ENCODE measurements around the gene RGS7.

RGS7 gene

GRCh38 chr1:241212628-241213027 lies 144.4 kb downstream of the RGS7 start:
- H3K36me3 ChIP-seq (replicated peaks; ENCODE audit: low read depth, low read length): no peaks in the 10 kb centered on the region
- H3K27ac ChIP-seq (ENCODE audit: low read length): no peak overlapping the region
- 0 out of 2 replicates have a peak, but pooled peaks cover 3% of the 10 kb centered on the region for H3K27me3 ChIP-seq (ENCODE audit: low read depth, low read length)
- H3K4me2 ChIP-seq (ENCODE audit: low read length): no peak overlapping the region
- no peaks in the 10 kb centered on the region for H4K20me1 ChIP-seq (ENCODE audit: insufficient read depth, low read length)
- H3K79me2 ChIP-seq (ENCODE audit: low read length): no peaks in the 10 kb centered on the region
- no peak overlapping the region for H3K4me3 ChIP-seq (ENCODE audit: low read length)
- no peak overlapping the region for H2AFZ ChIP-seq (ENCODE audit: low read depth, low read length)
- H3K9ac ChIP-seq (ENCODE audit: low read length): no peak overlapping the region
- no peak for TF ChIP-seq EZH2phosphoT487 (IDR thresholded peaks at IDR 0.05; ENCODE audit: low read depth)
- TF ChIP-seq, protein P1, sequence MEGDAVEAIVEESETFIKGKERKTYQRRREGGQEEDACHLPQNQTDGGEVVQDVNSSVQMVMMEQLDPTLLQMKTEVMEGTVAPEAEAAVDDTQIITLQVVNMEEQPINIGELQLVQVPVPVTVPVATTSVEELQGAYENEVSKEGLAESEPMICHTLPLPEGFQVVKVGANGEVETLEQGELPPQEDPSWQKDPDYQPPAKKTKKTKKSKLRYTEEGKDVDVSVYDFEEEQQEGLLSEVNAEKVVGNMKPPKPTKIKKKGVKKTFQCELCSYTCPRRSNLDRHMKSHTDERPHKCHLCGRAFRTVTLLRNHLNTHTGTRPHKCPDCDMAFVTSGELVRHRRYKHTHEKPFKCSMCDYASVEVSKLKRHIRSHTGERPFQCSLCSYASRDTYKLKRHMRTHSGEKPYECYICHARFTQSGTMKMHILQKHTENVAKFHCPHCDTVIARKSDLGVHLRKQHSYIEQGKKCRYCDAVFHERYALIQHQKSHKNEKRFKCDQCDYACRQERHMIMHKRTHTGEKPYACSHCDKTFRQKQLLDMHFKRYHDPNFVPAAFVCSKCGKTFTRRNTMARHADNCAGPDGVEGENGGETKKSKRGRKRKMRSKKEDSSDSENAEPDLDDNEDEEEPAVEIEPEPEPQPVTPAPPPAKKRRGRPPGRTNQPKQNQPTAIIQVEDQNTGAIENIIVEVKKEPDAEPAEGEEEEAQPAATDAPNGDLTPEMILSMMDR (IDR thresholded peaks at IDR 0.05; ENCODE audit: low read depth, low read length): no peak
- no peaks in the 10 kb centered on the region for H3K4me1 ChIP-seq (ENCODE audit: low read length)
- H3K9me3 ChIP-seq (ENCODE audit: insufficient read depth, low read length): no peaks in the 10 kb centered on the region

DNA sequence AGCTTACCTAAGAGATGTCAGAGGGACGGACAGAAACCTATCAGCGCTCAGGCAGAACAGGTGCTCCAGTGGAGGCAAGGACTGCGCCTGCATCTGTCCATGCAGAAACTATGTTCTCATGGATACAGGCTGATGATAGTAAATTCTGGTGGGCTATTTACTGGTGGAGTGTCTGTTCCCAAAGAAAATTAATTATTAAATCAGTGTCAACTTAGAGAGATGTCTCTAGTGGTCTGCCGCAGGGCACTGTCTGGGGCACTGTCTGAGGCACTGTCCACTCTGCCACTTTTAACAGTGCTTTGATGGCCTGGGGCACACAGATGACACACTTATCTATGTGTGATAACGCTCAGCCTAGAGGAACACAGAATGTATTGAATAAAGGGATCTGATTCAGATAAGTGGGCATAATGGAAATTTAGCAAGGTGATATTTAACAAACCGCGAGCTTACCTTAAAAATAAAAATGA lies 148.1 kb downstream of the RGS7 start:
- no peaks in the 10 kb centered on the region for H3K36me3 ChIP-seq (replicated peaks; ENCODE audit: low read depth, low read length)
- H3K27ac ChIP-seq (ENCODE audit: low read length): no peak overlapping the region
- no peaks in the 10 kb centered on the region; the same call in 1 of the 2 replicates for H3K4me1 ChIP-seq (ENCODE audit: low read length)
- 0 out of 2 replicates have a peak, but pooled peaks cover 5% of the 10 kb centered on the region for H3K27me3 ChIP-seq (ENCODE audit: low read depth, low read length)
- H2AFZ ChIP-seq (ENCODE audit: low read depth, low read length): no peak overlapping the region
- H3K9ac ChIP-seq (ENCODE audit: low read length): no peak overlapping the region
- H4K20me1 ChIP-seq (ENCODE audit: insufficient read depth, low read length): no peaks in the 10 kb centered on the region
- H3K4me3 ChIP-seq (ENCODE audit: low read length): no peak overlapping the region
- TF ChIP-seq, protein P1 (IDR thresholded peaks at IDR 0.05; ENCODE audit: low read depth, low read length): no peak
- TF ChIP-seq EZH2phosphoT487 (IDR thresholded peaks at IDR 0.05; ENCODE audit: low read depth): no peak
- H3K9me3 ChIP-seq (ENCODE audit: insufficient read depth, low read length): no peaks in the 10 kb centered on the region
- no peaks in the 10 kb centered on the region for H3K79me2 ChIP-seq (ENCODE audit: low read length)
- H3K4me2 ChIP-seq (ENCODE audit: low read length): no peak overlapping the region

DNA sequence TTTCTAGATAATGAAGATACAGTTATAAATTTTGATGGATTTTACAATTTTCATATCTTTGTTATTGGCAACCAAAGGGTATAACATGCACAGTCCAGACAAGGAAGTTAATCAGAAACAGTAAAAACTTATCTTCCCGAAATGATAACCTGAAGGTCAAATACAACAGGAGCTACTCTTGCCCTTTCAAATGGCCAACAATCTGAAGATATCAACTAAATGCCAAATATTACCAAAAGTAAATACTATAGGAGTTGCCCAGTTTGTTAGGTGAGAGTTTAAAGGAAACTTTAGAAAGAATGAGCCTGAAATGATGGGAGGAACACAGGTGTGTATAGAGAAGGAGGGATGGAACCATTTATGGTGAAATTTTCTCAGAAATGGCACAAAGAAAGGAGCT lies 153.2 kb downstream of the RGS7 start:
- Histone ChIP-seq H3K36me3 (replicated peaks; ENCODE audit: low read depth, low read length) (no peaks in the 10 kb centered on the region), H3K27ac (ENCODE audit: low read length) (no peak overlapping the region), H3K4me2 (ENCODE audit: low read length) (no peak overlapping the region), H3K9ac (ENCODE audit: low read length) (no peak overlapping the region), H2AFZ (ENCODE audit: low read depth, low read length) (no peak overlapping the region), H3K9me3 (ENCODE audit: insufficient read depth, low read length) (no peaks in the 10 kb centered on the region), H3K79me2 (ENCODE audit: low read length) (no peaks in the 10 kb centered on the region), H3K27me3 (ENCODE audit: low read depth, low read length) (0 out of 2 replicates have a peak, but pooled peaks cover 7% of the 10 kb centered on the region), H3K4me3 (ENCODE audit: low read length) (no peak overlapping the region), H3K4me1 (ENCODE audit: low read length) (no peaks in the 10 kb centered on the region; the same call in 1 of the 2 replicates), H4K20me1 (ENCODE audit: insufficient read depth, low read length) (no peaks in the 10 kb centered on the region)
- TF ChIP-seq, protein P1 (IDR thresholded peaks at IDR 0.05; ENCODE audit: low read depth, low read length): no peak
- TF ChIP-seq EZH2phosphoT487 (IDR thresholded peaks at IDR 0.05; ENCODE audit: low read depth): no peak

DNA sequence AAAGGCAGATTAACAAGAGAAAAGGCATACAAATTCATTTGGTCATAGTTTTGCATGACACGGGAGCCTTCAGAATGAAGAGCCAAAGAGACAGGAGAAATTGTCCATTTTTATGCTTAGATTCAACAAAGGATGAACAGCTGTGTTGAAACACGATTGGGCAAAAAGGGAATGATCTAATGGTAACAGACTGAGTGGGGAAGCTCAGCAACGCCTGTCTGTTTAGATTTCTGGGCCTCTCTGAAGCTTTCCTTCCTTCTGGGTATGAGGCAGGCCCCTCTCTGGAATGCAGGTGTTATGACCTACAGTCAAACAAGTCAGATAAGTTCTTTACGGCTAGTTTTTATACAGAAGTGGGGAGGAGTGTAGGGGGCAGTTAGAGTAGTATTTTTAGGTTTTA lies 154.6 kb downstream of the RGS7 start:
- TF ChIP-seq, protein P1 (IDR thresholded peaks at IDR 0.05; ENCODE audit: low read depth, low read length): no peak
- no peak for TF ChIP-seq EZH2phosphoT487 (IDR thresholded peaks at IDR 0.05; ENCODE audit: low read depth)
- H3K27ac ChIP-seq (ENCODE audit: low read length): no peak overlapping the region
- H3K4me3 ChIP-seq (ENCODE audit: low read length): no peak overlapping the region
- H3K9ac ChIP-seq (ENCODE audit: low read length): no peak overlapping the region
- H3K36me3 ChIP-seq (replicated peaks; ENCODE audit: low read depth, low read length): no peaks in the 10 kb centered on the region
- H3K4me2 ChIP-seq (ENCODE audit: low read length): no peak overlapping the region
- H3K9me3 ChIP-seq (ENCODE audit: insufficient read depth, low read length): no peaks in the 10 kb centered on the region
- H3K4me1 ChIP-seq (ENCODE audit: low read length): no peaks in the 10 kb centered on the region; the same call in 1 of the 2 replicates
- no peaks in the 10 kb centered on the region for H3K79me2 ChIP-seq (ENCODE audit: low read length)
- H3K27me3 ChIP-seq (ENCODE audit: low read depth, low read length): 0 out of 2 replicates have a peak, but pooled peaks cover 7% of the 10 kb centered on the region
- no peaks in the 10 kb centered on the region for H4K20me1 ChIP-seq (ENCODE audit: insufficient read depth, low read length)
- H2AFZ ChIP-seq (ENCODE audit: low read depth, low read length): no peak overlapping the region

Data from OCI-LY3 (cell line).